ENCODE data around the gene ZNF571. TPM values are rescaled to one million over a fixed set of nuclear protein-coding genes. Genes with fewer than 3 reads are reported as not detected.

The ZNF571 gene
- 1 to 10 TPM; 2.9 to 4.5 TPM for total RNA-seq

DNA sequence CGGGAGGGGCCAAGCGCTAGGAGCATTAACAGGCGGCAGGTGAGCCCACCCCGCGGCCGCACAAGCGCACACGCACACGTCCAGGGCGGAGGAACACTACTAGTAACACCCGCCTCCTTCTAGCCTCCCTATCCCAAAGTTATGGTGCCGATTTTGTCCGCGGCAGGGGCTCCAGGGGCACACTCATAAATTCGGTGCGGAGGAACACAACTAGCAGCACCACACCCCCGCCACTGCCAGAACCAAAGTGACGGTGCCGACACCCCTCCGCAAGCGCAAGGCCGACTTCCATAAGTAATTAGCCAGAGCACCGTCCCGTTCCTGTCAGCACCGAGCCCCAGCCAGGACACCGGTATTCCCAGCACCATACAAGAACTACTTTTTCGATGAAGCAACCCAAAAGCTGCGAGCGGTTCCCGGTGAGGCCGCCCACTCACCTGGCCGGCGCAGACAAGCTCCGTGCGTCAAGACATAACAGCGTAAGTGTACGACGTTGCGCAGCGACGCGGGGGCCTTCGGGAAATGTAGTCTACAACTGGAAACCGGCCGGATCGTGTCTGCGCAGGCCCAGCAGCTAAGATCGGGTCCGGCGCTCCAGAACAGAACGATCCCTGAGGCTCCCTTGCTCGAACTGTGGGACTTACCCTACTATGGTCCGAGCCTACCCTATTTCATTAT is at the start of gene ZNF571, which contains the start of gene ZNF540:
Gene ZNF571 (minus strand): TSS at position 489 of the 678 bp plus-strand sequence. CDS start 8,116 bp downstream, outside the sequence.
Gene ZNF540 (plus strand): TSS at position 573 of the 678 bp plus-strand sequence. CDS start 3,572 bp downstream, outside the sequence.

Other genes starting within 250 kb of the ZNF571 start
- gene ZNF527, start 223.7 kb downstream of the ZNF571 start, total RNA-seq = 1 to 10 TPM; 7.5 to 8.1 TPM
- gene ZNF569, start 127.3 kb downstream of the ZNF571 start, total RNA-seq = 1 to 10 TPM; 7.3 to 8.2 TPM
- gene ZNF570, start 125.4 kb downstream of the ZNF571 start, total RNA-seq = 1 to 10 TPM; 7.1 to 7.8 TPM
- 1 to 10 TPM; 3.9 to 4.9 TPM for gene ZNF793, start 87.9 kb downstream of the ZNF571 start, total RNA-seq
- gene ZNF540, start 84 bp upstream of the ZNF571 start, total RNA-seq = 1 to 10 TPM; 3.2 to 3.7 TPM
- gene ZFP30, start 60.7 kb upstream of the ZNF571 start, total RNA-seq = 10 to 100 TPM; 15.0 to 16.1 TPM
- 1 to 10 TPM; 5.6 TPM for gene ZNF607, start 125.0 kb upstream of the ZNF571 start, total RNA-seq
- 10 to 100 TPM in 1 of 2 experiments, 1 to 10 TPM in 1; 9.6 to 11.3 TPM for gene ZNF573, start 184.8 kb upstream of the ZNF571 start, total RNA-seq

Measured in activated naive CD4-positive, alpha-beta T cell treated with anti-CD3 and anti-CD28 coated beads, Interleukin-2, amount 10 ng/mL, durations not matched to agents 5 hours and 36 hours (primary cell).